AG10803 (cell line): ENCODE measurements around the gene ZFAND6.

Experiments used
- DNase-seq: peaks from one replicate; pipeline ENCODE4 v3.0.0; 2010; ENCODE audit warnings: low read depth
- H3K4me3 ChIP-seq: 2 replicates; pipeline ENCODE4 v1.5.1; 2011; ENCODE audit warnings: mild to moderate bottlenecking, low read length, control low read depth
- TF ChIP-seq, protein P1 (sequence below): conservative IDR thresholded peaks from 2 replicates; pipeline ENCODE4 v1.5.1; 2011; ENCODE audit warnings: mild to moderate bottlenecking, low read length, control low read depth, inconsistent platforms

The ZFAND6 gene

DNA sequence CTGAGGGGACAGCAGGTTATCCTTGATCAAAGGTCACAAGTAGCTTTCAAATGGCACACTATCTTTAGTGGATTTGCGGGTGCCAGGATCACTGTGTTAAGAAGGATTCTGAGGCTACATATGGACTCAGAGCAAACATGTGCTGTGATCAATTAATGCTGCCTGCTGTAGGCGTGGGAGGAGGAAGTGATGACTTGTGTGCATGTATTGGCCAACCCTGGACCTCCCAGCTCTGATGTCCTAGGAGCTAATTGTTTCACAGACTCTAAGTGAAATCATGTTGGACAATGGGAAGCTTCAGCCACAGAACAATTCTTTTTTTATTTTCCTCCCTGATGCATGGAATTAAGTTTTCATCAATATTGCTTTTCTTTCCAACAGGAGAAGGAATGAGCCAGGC is 117.7 kb downstream of the ZFAND6 start:
- TF ChIP-seq, protein P1, sequence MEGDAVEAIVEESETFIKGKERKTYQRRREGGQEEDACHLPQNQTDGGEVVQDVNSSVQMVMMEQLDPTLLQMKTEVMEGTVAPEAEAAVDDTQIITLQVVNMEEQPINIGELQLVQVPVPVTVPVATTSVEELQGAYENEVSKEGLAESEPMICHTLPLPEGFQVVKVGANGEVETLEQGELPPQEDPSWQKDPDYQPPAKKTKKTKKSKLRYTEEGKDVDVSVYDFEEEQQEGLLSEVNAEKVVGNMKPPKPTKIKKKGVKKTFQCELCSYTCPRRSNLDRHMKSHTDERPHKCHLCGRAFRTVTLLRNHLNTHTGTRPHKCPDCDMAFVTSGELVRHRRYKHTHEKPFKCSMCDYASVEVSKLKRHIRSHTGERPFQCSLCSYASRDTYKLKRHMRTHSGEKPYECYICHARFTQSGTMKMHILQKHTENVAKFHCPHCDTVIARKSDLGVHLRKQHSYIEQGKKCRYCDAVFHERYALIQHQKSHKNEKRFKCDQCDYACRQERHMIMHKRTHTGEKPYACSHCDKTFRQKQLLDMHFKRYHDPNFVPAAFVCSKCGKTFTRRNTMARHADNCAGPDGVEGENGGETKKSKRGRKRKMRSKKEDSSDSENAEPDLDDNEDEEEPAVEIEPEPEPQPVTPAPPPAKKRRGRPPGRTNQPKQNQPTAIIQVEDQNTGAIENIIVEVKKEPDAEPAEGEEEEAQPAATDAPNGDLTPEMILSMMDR = no peak
- H3K4me3 ChIP-seq = no peak overlapping the region
- peak; percentile 47 for DNase-seq

DNA sequence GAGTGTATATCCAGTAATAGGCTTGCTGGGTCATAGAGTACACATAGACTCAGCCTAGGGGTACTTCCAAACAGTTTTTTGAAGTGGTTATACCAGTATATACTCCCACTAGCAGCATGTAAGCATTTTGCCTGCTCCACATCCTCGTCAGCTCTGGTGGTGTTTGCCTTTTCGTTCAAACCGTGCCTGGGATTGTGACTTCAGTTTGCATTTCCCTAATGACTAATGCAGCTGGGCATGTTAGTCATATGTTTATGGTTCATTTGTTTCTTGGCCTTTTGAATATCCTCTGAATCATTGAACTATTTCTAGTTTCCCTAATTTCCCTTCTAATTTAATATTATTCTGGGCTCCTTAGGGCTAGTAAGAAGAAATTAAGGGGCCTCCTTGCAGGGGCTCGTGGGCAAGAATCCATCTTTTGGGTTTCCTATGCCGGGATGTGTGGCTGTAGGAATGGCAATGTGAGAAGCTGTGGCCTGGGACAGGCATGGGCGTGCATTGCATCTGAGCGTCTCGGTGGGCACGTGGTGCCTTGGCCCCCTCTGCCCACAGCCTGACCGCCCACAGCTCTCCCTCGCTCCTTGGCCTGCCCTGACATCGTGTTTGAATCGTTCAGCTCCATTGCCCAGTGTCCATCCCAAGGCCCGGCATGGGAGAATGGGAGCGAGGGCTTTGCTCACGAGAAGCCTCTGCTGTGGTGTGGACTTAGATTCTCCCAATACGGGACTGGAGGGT is 119.7 kb downstream of the ZFAND6 start:
- no peak overlapping the region for H3K4me3 ChIP-seq
- TF ChIP-seq, protein P1 = no peak
- peak; percentile 83 for DNase-seq

DNA sequence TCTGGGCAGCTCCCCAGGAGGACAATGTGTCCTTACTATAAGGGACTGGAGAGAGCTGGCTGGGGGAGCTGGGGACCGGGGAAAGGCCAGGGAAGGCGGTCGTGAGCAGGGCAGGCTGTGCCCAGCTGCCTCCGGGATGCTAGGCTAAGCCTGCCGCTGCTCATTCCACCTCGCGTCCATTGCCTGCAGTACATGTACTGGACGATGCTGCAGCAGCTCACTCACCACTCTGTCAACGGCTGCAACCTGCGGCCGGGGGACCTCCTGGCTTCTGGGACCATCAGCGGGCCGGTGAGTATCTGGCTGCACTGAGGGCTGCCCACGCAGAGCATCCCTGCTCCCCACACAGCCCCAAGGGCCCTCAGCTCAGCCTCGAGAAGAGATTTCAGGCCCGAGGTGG is 120.5 kb downstream of the ZFAND6 start:
- DNase-seq = no peak
- H3K4me3 ChIP-seq = no peak overlapping the region
- TF ChIP-seq, protein P1 = no peak

DNA sequence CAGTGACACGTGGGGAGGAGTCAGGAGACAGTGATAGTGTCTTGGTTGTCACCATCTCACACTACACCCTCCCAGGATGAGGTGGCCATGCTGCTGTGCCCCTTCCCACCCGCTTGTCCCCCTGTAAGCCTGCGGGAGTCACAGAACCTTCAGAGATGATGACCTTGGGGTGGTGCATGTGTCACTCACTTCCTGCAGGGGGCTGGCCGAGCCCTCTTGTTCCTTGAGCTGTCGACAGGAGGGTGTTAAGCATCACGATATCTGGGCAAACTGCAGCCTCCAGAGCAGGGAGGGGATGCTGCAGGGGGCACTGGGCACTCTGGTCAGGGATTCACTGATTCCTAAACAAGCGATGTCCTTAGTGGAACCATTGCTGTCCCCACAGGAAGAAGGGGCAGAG is 121.0 kb downstream of the ZFAND6 start:
- TF ChIP-seq, protein P1 = no peak
- DNase-seq = no peak
- no peak overlapping the region for H3K4me3 ChIP-seq

DNA sequence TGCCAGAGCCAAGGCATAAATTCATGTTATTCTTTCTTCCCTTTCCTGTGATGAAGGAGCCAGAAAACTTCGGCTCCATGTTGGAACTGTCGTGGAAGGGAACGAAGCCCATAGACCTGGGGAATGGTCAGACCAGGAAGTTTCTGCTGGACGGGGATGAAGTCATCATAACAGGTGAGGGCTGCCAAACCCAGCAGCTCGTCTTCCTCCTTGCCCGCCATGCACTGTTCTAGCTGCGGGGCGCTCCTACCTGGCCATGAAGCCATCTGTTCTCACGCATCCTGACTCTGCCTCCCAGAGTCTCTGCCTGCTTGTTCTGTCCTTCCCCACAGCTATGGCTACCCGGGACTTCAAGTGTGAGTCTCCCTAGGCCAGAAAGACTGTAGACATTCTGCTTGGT is 121.5 kb downstream of the ZFAND6 start:
- TF ChIP-seq, protein P1 = no peak
- DNase-seq = no peak
- no peak overlapping the region for H3K4me3 ChIP-seq

DNA sequence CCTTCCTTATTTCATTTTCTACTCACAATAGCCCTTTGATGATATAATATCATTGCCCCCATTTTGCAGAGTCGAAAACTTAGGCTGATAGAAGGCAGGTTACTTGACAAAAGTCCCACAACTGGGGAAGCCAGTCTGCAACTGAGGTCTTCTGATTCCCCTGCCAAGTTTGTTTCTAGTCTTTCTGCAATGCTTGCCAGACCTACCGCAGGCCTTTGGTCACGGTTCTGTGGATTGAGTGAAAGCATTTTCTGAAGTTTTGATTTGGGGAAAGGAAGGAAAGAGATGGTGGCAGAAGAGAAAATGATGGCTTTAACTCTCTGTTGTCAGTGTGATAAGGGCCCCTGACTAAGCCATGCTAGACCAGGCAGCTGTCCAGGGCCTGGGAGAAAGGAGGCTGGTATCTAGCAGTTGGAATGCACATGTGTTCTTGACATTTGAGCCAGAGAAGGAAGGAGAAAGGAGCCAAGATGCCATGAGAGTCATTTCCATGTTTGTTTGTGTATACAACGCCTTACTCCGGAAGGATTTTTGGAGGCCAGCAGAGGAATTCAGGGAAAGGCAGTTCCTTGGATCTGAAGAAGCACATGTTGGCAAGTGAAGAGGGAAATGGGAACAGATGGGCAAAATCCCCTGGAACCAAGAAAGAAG is 123.3 kb downstream of the ZFAND6 start:
- peak; percentile 87 for DNase-seq
- no peak overlapping the region for H3K4me3 ChIP-seq
- TF ChIP-seq, protein P1 = no peak

DNA sequence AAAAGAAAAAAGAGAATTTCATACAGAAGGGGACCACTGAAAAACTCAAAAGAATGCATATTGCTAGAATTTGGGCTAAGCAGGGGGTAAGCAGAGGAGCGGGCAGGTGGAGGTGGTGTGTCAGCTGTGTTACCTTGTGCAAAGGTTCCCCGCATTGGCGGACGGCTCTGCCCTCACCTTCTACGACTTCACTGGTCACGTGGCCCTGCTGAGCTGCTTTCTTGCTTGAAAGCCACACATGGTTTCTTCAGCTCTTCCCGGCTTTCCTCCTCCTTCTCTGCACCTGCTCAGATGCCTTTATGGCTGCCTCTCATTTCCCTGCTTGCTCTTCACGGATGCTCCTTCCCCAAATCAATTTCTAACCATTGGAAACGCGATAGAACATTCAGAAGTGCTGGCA is 123.8 kb downstream of the ZFAND6 start:
- TF ChIP-seq, protein P1 = no peak

More for the DNA sequence above, 123.8 kb downstream of the ZFAND6 start:
- DNase-seq = no peak
- no peak overlapping the region for H3K4me3 ChIP-seq
